HG03095 (cell line): ENCODE data around the gene MRO.

Experiments used
- ATAC-seq: cut with Tn5 transposase; IDR thresholded peaks from one replicate; pipeline ENCODE4 v1.9.1; 2021; ENCODE audit warnings: moderate library complexity; ENCODE audit not compliant: unreplicated experiment

The MRO gene

GRCh38 chr18:50748243-50749229 lies 71.3 kb downstream of the MRO start:
- ATAC-seq: no peak

GRCh38 chr18:50747849-50748242 lies 72.0 kb downstream of the MRO start:
- no peak for ATAC-seq

- no peak for ATAC-seq
Observed at GRCh38 chr18:50745945-50746344, 73.9 kb downstream of the MRO start.
